HK-2 (cell line): ENCODE data around the gene LRRC58.
A peak's percentile ranks its signal among the peaks of the same experiment; 100 is the strongest.
"Not testable (repeated sequence)": the region's sequence is repeated elsewhere in the genome, so short reads cannot be mapped to it uniquely, and the experiment has no call there.

Experiments
- DNase-seq: peaks from one replicate; pipeline ENCODE4 v3.0.0-alpha.2; 2018; ENCODE audit not compliant: unreplicated experiment

The LRRC58 gene

GRCh38 chr3:120339362-120339761 lies 9.8 kb downstream of the LRRC58 start:
- DNase-seq = no peak

- DNase-seq = no peak
Observed at GRCh38 chr3:120338517-120338916, 10.6 kb downstream of the LRRC58 start.

- no peak for DNase-seq
Observed at GRCh38 chr3:120332646-120333045, 16.5 kb downstream of the LRRC58 start.

GRCh38 chr3:120331076-120331475 lies 18.1 kb downstream of the LRRC58 start:
- no peak for DNase-seq

GRCh38 chr3:120326784-120327183 lies 22.4 kb downstream of the LRRC58 start:
- no peak for DNase-seq

GRCh38 chr3:120324190-120324589 lies 25.0 kb downstream of the LRRC58 start:
- DNase-seq = no peak

GRCh38 chr3:120323761-120324160 lies 25.4 kb downstream of the LRRC58 start:
- peak; percentile 39 for DNase-seq

GRCh38 chr3:120311863-120312794 lies 37.0 kb downstream of the LRRC58 start:
- no peak for DNase-seq

GRCh38 chr3:120306519-120307455 lies 42.4 kb downstream of the LRRC58 start:
- DNase-seq = no peak

- DNase-seq = no peak
Observed at GRCh38 chr3:120304616-120305015, 44.5 kb downstream of the LRRC58 start.

GRCh38 chr3:120302361-120302760 lies 46.8 kb downstream of the LRRC58 start:
- no peak for DNase-seq

- no peak for DNase-seq
Observed at GRCh38 chr3:120300971-120301370, 48.2 kb downstream of the LRRC58 start.

- DNase-seq = no peak
Observed at GRCh38 chr3:120299403-120299802, 49.8 kb downstream of the LRRC58 start.

- no peak for DNase-seq
Observed at GRCh38 chr3:120298996-120299395, 50.2 kb downstream of the LRRC58 start.

- DNase-seq = not testable (repeated sequence)
Observed at GRCh38 chr3:120291552-120291951, 57.6 kb downstream of the LRRC58 start.

GRCh38 chr3:120289636-120290035 lies 59.5 kb downstream of the LRRC58 start:
- DNase-seq = no peak

- no peak for DNase-seq
Observed at GRCh38 chr3:120286465-120286864, 62.7 kb downstream of the LRRC58 start.

- no peak for DNase-seq
Observed at GRCh38 chr3:120285508-120285841, 63.7 kb downstream of the LRRC58 start.

- peak; percentile 68 for DNase-seq
Observed at GRCh38 chr3:120284747-120285507, 64.2 kb downstream of the LRRC58 start, which contains the start of gene GPR156. TSS of gene GPR156 (minus strand) at chr3:120285222. CDS start at chr3:120244098, 41,124 bp downstream.

GRCh38 chr3:120281261-120281660 lies 67.9 kb downstream of the LRRC58 start:
- no peak for DNase-seq

- DNase-seq = peak; percentile 46
Observed at GRCh38 chr3:120280566-120280965, 68.6 kb downstream of the LRRC58 start.

- no peak for DNase-seq
Observed at GRCh38 chr3:120280026-120280425, 69.1 kb downstream of the LRRC58 start.
